ENCODE measurements around the gene PDF. TPM values are rescaled to one million over a fixed set of nuclear protein-coding genes. Genes with fewer than 3 reads are reported as not detected.

The PDF gene
- total and polyA plus RNA-seq, 4 donors, result 16.8 to 31.3 (median 23.1) TPM

DNA sequence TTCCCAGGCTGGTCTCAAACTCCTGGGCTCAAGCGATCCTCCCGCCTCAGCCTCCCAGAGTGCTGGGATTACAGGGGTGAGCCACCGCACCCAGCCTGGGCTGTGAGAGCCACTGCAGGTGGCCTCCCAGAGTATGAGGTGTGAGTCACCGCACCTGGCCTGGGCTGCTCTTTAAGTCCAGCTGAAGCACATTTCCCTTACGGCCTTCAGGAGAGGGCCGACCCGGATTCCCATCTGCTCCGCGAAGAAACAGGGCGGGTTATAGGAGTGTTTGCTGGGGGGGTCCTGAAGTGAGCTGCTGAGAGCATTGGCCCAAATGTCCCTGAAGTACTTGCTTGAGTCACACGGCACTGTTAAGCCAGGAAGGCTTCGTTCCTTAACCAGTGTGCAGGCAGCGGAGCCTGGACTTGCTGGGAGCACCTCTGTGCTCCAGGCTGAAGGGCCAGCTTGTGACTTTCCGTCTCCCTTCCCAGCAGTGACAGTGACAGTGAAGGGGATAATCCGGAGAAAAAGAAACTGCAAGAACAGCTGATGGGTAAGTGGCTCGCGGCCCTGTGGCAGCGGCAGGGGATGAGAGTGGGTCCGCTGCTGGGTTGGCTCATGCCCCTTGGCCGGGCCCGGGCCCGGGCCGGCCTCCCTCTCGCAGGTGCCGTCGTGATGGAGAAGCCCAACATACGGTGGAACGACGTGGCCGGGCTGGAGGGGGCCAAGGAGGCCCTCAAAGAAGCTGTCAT is 12.0 kb downstream of the PDF start:
- DNase-seq (ENCODE audit: low spot score), result no peak
- H3K27me3 ChIP-seq (ENCODE audit: control insufficient read depth in 4 of 4, insufficient read depth in 4 of 4, low read length in 3 of 4), result no peaks in the 10 kb centered on the region
- H3K4me3 ChIP-seq (ENCODE audit: low read depth in 1 of 3, low read length in 3 of 3), result no peak overlapping the region
- peaks cover 23 to 50% (median 37%) of the 10 kb centered on the region in 4 donors for H3K36me3 ChIP-seq (ENCODE audit: control insufficient read depth in 4 of 4, insufficient read depth in 3 of 4, low read depth in 1 of 4, low read length in 3 of 4)
- H3K9me3 ChIP-seq (ENCODE audit: control insufficient read depth in 4 of 4, low read length in 3 of 4), result no peaks in the 10 kb centered on the region
- no peak overlapping the region for H3K9ac ChIP-seq (ENCODE audit: low read depth in 1 of 2, low read length in 2 of 2)
- TF ChIP-seq, protein P1, sequence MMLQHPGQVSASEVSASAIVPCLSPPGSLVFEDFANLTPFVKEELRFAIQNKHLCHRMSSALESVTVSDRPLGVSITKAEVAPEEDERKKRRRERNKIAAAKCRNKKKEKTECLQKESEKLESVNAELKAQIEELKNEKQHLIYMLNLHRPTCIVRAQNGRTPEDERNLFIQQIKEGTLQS (IDR thresholded peaks at IDR 0.05), result no peak
- no peak for TF ChIP-seq EGR1 (IDR thresholded peaks at IDR 0.05; ENCODE audit: low read depth in 2 of 2)
- peak overlapping the region in 1 of 2 donors; percentile 44 for H3K27ac ChIP-seq (ENCODE audit: low read depth in 1 of 2, low read length in 2 of 2)
- H3K4me1 ChIP-seq (ENCODE audit: control insufficient read depth in 4 of 4, insufficient read depth in 4 of 4, low read length in 3 of 4), result peaks cover 13 to 63% (median 49%) of the 10 kb centered on the region in 4 donors
- 97% methylated on average over 30 of the region's 30 CpGs for WGBS

GRCh38 chr16:69316595-69317034 is 13.8 kb downstream of the PDF start:
- H3K9ac ChIP-seq (ENCODE audit: low read depth in 1 of 2, low read length in 2 of 2), result no peak overlapping the region
- H3K27me3 ChIP-seq (ENCODE audit: control insufficient read depth in 4 of 4, insufficient read depth in 4 of 4, low read length in 3 of 4), result no peaks in the 10 kb centered on the region
- H3K4me1 ChIP-seq (ENCODE audit: control insufficient read depth in 4 of 4, insufficient read depth in 4 of 4, low read length in 3 of 4), result peaks cover 16 to 66% (median 52%) of the 10 kb centered on the region in 4 donors
- TF ChIP-seq FOXA2 (IDR thresholded peaks at IDR 0.05), result no peak
- peak in 1 of 2 donors; percentile 81 for TF ChIP-seq RXRA (IDR thresholded peaks at IDR 0.05)
- TF ChIP-seq HNF4G (IDR thresholded peaks at IDR 0.05), result no peak
- TF ChIP-seq, protein P1 (IDR thresholded peaks at IDR 0.05), result no peak
- TF ChIP-seq HNF4A (conservative IDR thresholded peaks at IDR 0.05), result peak; percentile 61 to 69
- peak; percentile 25 for TF ChIP-seq SP1 (IDR thresholded peaks at IDR 0.05)
- H3K9me3 ChIP-seq (ENCODE audit: control insufficient read depth in 4 of 4, low read length in 3 of 4), result no peaks in the 10 kb centered on the region
- peaks cover 23 to 34% (median 27%) of the 10 kb centered on the region in 4 donors for H3K36me3 ChIP-seq (ENCODE audit: control insufficient read depth in 4 of 4, insufficient read depth in 3 of 4, low read depth in 1 of 4, low read length in 3 of 4)
- no peak for DNase-seq (ENCODE audit: low spot score)
- no peak overlapping the region for H3K4me3 ChIP-seq (ENCODE audit: low read depth in 1 of 3, low read length in 3 of 3)
- H3K27ac ChIP-seq (ENCODE audit: low read depth in 1 of 2, low read length in 2 of 2), result peak overlapping the region; percentile 75 to 80
- 55% methylated on average over 17 of the region's 17 CpGs for WGBS

- no peaks in the 10 kb centered on the region for H3K9me3 ChIP-seq (ENCODE audit: control insufficient read depth in 4 of 4, low read length in 3 of 4)
- no peaks in the 10 kb centered on the region for H3K27me3 ChIP-seq (ENCODE audit: control insufficient read depth in 4 of 4, insufficient read depth in 4 of 4, low read length in 3 of 4)
- H3K4me1 ChIP-seq (ENCODE audit: control insufficient read depth in 4 of 4, insufficient read depth in 4 of 4, low read length in 3 of 4), result peaks cover 16 to 67% (median 52%) of the 10 kb centered on the region in 4 donors
- H3K36me3 ChIP-seq (ENCODE audit: control insufficient read depth in 4 of 4, insufficient read depth in 3 of 4, low read depth in 1 of 4, low read length in 3 of 4), result peaks cover 17 to 25% (median 20%) of the 10 kb centered on the region in 4 donors
- DNase-seq (ENCODE audit: low spot score), result no peak
- H3K4me3 ChIP-seq (ENCODE audit: low read depth in 1 of 3, low read length in 3 of 3), result no peak overlapping the region
- H3K9ac ChIP-seq (ENCODE audit: low read depth in 1 of 2, low read length in 2 of 2), result no peak overlapping the region
- H3K27ac ChIP-seq (ENCODE audit: low read depth in 1 of 2, low read length in 2 of 2), result peak overlapping the region; percentile 75 to 80
- WGBS, result 39% methylated on average over 30 of the region's 30 CpGs
- no peak for TF ChIP-seq CTCF (IDR thresholded peaks at IDR 0.05; ENCODE audit: low read depth, low read length, missing input control)
- TF ChIP-seq TAF1 (conservative IDR thresholded peaks at IDR 0.05), result no peak
- peak; percentile 67 to 80 for TF ChIP-seq HNF4A (conservative IDR thresholded peaks at IDR 0.05)
- peak; percentile 22 for TF ChIP-seq HNF4G (IDR thresholded peaks at IDR 0.05)
- TF ChIP-seq EGR1 (IDR thresholded peaks at IDR 0.05; ENCODE audit: low read depth in 2 of 2), result no peak
- TF ChIP-seq REST (IDR thresholded peaks at IDR 0.05), result peak; percentile 89
- no peak for TF ChIP-seq GABPA (IDR thresholded peaks at IDR 0.05 in 1 of 2, conservative IDR thresholded peaks at IDR 0.05 in 1 of 2)
- TF ChIP-seq SP1 (IDR thresholded peaks at IDR 0.05), result peak; percentile 72
- TF ChIP-seq, protein P2, sequence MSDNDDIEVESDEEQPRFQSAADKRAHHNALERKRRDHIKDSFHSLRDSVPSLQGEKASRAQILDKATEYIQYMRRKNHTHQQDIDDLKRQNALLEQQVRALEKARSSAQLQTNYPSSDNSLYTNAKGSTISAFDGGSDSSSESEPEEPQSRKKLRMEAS (IDR thresholded peaks at IDR 0.05), result peak; percentile 77
- peak; percentile 43 for TF ChIP-seq NR2F2 (IDR thresholded peaks at IDR 0.05)
- TF ChIP-seq RXRA (IDR thresholded peaks at IDR 0.05), result peak; percentile 76 to 82
- peak in 1 of 2 donors; percentile 9 for TF ChIP-seq JUND (IDR thresholded peaks at IDR 0.05)
- TF ChIP-seq YY1 (IDR thresholded peaks at IDR 0.05), result peak; percentile 83
- no peak for TF ChIP-seq FOXA2 (IDR thresholded peaks at IDR 0.05)
- TF ChIP-seq ZBTB33 (IDR thresholded peaks at IDR 0.05), result peak; percentile 44
Observed at GRCh38 chr16:69315486-69316311, 14.7 kb downstream of the PDF start.

All from liver (tissue), 9 donors.